Activated effector memory CD4-positive, alpha-beta T cell treated with anti-CD3 and anti-CD28 coated beads, Interleukin-2, amount 50 U/mL, for 16 hours (primary cell): ENCODE measurements around the gene PRIMA1.

Experiments
- DNase-seq: peaks from one replicate; pipeline ENCODE4 v3.0.0-alpha.2; 2020

Gene PRIMA1

DNA sequence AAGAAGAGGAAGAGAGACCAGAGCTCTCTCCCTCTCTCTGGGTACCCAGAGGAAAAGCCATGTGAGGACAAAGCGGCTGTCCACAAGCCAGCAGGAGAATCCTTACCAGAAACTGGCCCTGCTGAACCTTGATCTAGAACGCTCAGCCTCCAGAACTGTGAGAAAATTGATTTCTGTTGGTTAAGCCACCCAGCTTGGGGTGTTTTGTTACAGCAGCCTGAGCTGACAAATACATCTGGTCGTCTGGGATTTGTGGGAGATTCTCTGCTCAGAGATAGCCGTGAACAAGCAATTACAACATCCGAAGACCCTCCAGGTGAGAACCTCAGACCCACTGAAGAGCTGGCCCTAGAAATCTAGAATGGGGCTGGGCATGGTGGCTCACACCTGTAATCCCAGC is 6.5 kb upstream of the PRIMA1 start:
- DNase-seq = no peak

DNA sequence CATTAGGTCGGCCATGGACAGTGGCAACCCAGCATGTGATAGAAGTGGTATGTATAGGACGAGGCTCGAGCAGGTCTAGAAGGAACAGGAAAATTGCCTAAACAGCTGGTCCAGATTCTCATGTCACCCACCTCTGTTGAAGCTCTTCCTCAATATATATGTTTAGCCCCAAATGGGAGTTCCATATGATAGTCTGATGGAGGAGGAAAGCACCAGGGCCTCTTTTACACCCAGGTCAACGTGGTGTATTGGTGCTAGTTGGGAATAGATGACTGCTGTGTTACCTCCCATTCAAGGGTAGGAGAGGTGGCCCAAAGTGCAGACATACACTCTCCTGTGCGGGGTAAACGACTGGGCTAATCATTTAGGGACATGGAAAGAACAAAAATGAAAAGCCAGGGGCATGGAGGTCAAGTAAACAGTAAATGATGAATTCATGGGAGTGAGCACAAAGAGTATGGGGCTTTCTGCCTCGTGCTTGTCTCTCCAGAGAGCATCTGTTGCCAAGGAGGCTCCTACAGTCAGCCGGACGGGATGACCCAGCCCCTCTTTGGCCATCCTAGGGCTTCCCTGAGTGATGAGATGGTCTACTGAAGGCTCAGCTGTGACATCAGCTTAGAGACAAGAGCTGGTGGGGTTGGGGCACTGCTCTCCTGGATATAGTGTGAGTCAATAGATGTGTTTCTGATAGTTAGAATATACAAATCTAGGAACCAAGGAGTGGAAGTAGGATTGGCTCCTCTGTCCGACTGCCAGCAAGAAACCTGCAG is 5.5 kb upstream of the PRIMA1 start:
- no peak for DNase-seq

DNA sequence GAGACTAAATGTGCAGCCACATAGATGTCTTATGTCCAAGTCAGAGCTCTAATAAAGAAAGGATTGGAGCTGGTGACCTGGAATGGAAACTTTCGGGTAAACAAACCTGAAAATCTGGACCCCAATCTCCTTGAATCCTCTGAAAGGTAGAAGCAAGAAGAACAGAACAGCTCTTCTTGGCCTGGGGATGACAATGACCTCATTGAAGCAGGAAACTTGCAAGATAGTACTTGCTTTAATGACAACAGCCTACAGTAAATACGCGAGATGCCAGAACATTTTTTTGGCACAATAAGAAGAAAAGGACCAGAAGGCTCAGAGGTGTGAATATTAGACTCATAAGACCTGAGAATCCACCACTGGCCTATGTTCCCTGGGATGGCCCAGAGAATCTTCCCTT is 4.1 kb upstream of the PRIMA1 start:
- DNase-seq = no peak

DNA sequence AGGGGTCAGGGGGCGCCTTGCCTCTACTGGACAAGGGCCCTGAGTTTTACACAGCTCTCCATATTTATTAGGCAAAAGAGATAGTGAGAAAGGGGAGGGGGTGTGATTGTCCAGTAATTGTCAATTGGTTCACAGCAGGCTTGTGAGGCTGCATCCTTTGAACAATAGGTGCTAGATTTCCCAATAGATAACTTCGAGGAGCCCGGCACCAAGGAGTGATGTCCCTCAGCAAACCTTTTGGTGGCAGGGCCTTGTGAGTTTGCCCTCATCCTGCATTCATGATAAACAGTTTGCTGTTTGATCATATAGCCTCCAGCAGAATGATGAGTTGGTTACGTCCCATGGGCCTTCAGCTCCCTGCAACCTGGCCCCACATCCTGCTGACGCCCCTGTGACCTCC is 2.7 kb upstream of the PRIMA1 start:
- DNase-seq = no peak

DNA sequence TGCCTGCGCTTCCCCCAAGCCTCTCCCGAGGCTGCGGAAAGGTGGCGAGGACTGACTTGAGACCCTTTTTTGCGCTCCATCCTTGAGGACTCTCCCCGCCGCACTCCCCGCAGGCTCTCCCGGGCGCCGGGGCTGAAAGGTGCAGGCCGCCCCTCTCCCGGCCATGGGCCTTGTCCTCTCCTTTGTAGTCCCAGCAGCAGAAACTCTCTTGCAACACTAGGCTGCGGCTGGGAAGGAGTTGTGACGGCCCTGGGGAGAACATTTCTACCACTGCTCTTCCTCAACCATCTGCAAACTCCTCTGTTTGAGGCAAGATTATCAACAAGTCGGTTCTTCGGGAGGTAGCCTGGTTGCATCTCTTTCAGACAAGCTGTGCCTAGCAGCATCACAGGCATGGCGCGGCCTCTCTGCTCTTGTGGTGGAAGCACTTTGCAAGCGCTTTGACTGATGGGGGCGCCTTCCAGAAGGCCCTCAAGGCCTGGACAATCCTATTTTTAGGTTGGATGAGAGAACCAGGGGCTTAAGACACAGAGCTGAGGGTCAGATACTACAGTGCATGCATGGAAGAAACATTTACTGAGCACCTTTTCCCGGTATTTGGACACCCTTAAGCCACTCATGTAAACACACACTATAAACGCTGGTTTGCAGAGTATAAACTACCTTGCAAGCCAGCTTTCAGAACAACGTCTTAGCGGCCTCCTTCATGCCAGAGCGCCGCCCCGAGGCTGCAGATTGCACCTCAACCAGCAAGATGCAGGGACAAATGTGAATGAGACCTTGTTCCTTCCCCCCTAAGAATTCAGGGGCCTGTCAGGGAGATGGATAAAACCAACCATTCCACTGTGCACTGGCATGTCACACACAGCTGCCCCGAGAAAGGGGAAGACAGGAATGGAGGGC is 1.2 kb upstream of the PRIMA1 start:
- DNase-seq = no peak

DNA sequence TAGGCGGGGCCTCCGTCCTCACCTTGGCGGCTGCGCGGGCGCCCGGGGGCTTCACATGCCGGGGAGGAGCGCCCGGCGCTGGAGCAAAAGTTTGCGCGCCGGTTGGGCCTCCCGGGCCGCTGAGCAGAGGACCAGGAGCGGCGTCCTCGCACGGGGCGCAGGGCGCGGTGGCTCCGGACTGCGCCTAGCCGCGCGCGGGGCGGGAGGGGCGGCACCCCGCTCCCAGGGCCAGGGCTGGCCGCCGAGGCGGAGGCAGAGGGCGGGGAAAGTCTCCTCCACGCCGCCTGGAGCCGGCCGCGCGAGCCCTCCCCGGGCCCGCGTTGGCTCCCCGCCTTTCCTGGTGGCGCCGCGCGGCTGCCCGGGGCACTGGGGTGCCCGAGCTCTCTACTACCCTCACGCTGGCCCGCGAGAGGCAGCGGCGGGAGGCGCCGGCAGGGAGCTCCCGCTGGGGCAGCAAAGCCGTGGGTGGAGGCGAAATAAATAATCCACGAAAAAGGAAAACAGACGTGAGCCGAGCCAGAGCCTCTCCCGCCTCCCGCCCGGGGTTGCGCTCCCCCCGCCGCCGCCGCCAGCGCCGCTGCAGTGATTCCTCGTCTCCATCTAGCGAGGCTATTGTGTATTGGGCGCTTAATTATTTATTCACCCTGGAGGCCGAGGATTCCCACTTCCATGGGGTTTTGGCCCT is 400 bp upstream of the PRIMA1 start:
- DNase-seq = no peak

DNA sequence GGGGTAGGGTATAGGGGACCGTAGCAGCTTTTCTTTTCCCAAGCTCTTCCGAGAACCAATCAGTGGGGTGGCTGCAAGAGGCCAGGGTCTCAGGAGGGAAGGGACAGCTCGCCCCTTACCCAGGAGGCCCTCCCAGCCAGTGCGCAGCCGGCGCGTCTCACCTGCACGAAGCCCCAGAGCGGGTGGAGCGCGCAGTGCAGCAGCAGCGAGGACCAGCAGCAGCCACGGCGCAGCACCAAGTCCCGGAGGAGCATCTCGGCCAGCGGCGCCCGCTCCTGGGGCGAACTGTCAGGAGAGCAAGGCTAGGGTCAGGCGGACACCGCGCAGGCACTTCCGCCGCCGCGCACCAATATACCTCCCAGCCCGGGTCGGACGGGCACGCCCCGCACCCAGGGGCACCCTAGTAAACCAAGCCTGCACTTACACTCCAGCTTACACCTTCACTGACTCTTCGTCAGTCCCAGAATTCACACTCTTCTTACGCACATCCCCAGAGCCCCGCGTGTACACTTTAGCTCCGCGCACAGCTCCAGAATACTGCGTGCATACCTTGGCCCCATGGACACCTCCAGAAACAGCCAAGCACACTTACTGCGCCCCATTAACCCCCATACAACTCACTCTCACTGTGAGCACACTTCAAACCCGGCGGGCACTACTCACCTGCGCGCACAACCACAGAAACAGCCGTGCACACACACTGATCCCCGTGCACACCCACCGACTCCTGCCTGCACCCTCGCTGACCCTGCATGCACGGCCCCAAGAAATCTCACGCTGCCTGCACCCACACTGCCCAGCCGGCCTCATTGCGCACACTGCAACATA is 606 bp downstream of the PRIMA1 start:
- DNase-seq = no peak

DNA sequence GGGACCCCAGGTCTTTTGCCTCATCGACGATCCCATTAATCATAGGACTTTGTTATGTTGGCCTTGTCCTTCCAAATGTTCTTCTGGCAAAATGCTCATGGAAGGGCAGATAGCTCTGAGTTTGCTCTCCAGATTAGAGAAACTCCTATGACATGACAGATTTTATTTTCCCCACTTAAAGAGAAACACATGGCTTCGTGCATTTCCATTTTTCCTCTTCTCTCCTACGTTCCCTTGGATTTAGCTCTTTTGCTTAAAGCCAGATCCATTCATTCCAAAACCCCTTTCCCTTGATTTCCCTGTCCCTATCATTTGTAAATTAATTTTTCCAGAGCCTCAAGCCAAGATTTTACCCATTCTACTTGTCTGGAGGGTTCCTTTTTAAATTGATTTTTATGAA is 2.9 kb downstream of the PRIMA1 start:
- no peak for DNase-seq

DNA sequence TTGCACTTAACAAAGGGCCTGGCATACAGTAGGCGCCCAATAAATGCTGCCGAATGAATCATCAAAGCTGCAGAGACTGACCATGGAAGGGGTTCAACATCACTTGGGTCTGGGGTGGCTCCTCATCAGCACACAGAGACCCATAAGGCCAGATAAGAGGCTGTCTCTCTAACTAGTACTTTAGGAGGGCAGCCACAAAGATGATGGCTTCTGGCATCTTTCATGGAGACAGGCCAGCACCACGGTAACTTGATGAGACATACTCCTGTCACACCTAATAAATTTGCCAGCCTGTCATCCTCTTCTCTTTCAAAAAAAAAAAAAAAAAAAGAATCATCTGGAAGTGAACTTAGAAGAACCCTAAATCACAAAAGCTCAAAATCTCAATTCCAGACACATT is 3.4 kb downstream of the PRIMA1 start:
- no peak for DNase-seq

DNA sequence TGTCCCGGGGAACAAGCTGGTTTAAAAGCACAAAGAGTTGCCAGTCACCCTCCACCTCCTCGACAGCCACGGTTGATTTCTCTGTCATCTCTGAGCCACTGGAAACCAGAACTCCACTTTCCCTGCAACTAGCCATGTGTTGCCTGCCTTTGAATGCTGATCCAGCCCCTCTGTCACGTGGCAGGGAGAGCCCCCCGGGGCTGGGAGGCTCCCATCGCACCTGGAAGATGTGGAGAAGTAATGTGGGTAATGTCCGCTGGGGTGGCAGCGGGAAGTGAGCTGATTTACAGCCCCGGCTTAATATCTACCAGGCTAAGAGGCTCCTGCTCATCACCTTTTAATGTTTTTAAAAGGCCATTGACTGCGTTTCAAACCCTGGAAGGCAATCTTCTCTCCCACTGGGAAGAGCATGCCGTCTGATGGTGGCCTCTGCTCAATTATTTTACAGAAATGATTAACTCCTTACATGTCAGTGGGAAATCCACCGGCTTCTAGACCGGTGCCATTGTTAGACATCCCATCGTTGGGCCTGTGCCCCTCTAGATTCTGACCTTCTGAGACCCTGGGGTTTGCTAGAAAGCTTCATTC is 7.4 kb downstream of the PRIMA1 start:
- no peak for DNase-seq

DNA sequence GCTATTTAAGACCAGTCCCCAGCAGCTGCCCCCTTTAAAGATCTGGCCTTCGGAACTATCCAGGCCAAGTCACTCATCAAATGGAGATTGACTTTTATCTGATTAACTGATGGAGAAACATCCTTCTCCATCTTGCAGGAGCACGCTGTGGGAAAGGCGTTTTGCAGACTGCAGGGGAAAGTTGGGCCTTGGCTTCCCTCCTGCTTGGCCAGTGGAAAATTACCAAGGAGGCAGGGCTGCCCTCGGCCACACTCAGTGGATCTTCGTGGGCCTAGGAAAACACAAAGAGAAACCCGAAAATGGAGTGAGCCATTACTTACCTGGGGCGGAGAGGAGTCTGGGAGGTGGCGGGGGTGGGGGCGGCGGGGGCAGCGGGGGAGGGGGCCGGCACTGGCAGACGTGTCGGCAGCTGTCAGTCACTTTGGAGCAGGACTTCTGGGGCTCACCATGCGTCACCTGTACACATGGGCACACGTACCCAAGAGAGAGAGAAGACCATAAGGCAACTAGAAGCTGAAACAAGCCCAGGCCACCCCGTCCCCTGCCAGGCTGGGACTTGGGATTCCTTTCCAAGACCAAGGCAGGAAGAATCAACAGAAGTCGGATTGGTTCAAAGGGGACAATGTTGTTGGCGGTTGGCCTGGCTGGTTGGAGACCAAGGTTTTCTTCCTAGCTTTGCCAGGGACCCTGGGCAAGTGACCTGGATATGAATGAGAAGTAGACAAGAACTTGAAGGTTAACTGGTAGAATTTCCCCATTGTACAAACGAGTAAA is 9.2 kb downstream of the PRIMA1 start:
- DNase-seq = no peak

DNA sequence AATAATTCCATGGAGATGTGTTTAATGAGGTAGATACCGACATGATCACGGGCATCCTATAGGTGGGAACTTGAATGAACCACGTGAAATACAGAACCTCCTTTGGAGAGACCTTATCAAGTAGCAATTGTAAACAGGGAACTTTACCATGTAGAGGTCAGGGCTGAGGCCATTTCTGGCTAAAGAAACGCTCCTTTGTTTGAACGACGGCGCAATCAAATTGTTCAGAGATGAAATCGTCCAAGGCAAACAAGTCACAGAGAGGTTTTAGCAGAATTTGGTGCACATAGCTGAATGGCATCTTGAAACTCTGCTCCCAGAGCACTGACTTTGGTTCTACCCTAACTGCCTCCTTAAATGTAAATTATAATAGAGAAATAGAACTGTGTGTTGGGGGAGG is 9.8 kb downstream of the PRIMA1 start:
- DNase-seq = no peak

DNA sequence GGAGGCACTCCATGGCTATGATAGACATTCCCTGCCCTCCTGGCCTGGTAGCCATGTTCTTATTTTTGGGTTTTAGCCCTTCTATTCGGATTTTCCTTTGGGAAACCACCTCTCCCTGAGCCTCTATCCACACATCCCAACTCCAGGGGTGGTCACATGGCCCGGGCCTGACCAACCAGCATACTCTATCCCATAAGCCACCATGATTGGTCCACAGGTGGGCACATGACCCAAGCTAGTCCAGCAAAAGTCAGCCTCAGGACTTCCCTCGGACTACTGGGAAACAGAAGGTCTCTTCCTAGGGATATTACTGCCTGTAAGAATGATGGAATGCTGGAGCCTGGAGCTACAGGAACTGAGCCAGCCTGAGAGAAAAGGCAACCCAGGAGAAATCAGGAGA is 12.5 kb downstream of the PRIMA1 start:
- DNase-seq = no peak

DNA sequence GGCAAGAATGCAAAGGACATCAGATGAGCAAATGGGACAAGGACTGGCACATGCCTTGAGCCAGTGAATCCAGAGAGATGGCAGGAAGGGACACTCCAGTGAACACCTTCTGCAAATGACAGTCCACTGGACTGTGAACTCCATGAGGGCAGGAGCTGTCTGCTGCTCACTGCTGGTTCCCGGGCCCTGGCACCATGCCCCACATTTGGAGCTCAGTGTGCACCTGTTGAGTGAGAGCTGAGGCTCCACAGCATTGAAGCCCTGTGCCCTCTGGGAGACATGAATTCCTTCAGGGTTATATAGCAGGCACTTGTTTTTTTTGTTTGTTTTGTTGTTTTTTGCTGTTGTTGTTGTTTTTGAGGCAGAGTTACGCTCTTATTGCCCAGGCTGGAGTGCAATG is 13.1 kb downstream of the PRIMA1 start:
- no peak for DNase-seq

DNA sequence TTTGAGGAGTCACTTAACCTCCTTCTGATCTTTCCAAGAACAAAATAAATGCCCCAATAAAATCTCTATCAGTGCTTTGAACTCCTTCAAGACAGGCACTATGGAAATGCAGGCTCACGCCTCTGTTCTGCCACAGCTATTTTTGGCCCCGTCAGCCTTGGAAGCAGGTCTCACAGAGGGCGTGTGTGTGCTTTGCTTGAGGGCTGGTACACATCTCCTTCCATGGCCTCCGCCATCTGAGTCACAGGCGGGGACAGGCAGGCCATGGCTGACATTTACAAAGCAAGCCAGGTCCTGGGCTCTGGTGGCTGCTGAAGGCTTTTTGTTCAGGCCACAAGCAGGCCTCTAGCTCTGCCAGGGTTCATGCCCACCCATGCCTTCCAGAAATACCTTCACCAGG is 16.0 kb downstream of the PRIMA1 start:
- no peak for DNase-seq

DNA sequence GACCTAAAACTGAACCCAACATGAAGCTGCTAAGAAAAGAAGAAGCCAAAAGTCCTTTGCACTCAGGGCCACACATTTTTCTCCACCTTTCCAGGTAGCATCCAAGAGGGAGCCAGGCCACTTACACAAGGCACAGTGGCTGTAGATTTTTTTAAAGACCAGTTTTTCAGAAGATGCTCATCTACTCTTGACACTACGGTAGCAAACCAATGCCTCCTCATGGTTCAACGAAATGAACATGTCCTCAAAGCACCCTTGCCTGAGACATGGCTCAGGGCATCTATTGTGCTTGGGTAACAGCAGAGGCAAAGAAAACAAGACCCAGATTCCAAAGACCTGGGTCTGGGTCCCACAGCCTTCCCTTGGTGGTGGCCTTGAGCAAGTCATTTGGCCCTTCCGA is 22.3 kb downstream of the PRIMA1 start:
- no peak for DNase-seq

DNA sequence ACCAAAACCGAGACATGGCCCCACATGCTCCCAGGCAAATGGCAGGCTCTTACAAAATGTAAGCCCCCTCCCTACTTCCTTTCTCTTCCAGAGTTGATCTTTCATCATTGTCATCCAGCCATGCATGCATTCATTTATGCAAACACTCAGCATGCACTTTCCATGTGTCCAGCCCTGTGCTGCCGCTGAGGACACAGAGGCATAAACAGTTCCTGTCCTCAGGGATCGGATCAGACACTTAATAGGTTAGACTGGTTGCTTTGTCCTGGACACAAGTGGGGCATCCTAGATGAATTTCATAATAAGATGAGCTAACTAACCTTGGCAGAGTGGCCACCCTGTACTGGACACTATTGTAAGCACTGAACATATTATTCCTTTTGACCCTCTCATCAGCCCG is 23.1 kb downstream of the PRIMA1 start:
- DNase-seq = no peak

DNA sequence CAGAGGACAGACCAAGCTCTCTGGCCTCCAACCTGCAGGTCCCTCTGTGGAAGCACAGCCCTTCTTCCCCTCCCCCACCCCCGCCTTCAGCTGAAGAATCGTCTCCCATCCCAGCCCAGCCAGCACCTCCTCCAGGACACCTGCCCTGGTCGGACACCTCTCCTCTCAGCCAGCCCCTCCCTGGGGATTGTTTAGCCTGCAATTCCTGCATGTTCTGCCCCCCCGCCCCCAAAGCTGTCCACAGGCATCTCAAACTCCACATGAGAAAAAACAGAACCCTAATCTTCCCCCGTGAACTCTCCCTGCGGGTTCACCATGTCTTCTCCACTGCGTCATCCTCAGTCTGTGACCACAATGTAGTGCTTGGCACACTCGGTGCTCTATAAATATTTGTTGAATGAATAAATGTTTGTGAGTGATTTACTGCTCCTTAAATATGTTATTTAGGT is 24.1 kb downstream of the PRIMA1 start:
- DNase-seq = no peak

DNA sequence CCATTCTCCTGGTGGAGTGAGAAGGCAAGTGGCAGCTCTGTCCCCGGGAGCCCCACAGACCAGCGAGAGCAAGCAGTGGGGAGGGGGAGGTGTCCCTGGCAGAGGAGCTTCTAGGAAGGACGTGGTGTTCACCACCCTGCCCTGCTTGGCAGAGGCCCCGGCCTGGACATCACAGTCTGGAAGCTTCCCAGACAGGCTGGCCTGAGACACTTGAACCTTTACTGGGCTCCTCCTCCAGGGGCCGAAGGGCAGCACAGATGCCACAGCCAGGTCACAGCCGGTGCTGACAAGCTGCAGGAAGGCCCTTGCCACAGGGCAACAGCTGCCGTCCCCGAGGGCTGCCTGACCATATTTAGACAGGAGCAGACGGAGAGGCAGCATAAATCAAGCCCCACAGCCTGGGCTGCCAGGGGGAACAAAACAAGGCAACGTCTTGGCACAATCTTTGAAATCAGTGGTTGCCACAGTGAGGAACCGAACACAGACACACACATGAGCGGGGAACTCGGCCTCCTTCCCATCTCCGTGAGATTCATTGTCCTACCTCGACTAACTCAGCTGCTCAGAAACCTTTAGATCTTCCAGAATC is 28.5 kb downstream of the PRIMA1 start:
- DNase-seq = no peak

DNA sequence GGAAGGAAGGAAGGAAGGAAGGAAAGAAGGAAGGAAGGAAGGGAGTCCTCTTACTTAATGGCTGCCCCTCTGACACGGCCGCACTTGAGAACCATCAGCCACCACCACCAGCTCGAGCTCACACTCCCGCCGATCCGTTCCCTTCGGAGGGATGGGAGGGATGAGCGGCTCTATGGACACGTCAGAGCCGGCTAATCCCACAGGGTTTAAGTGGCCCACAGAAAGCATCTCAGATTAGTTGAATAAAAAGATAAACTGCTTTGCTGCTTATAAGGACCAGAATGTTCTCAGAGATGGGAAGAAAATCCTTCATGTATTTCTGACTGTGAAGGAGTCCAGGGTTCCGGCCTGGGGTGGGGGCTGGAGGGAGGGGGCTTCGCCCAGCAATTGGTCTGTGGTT is 31.1 kb downstream of the PRIMA1 start:
- DNase-seq = no peak

DNA sequence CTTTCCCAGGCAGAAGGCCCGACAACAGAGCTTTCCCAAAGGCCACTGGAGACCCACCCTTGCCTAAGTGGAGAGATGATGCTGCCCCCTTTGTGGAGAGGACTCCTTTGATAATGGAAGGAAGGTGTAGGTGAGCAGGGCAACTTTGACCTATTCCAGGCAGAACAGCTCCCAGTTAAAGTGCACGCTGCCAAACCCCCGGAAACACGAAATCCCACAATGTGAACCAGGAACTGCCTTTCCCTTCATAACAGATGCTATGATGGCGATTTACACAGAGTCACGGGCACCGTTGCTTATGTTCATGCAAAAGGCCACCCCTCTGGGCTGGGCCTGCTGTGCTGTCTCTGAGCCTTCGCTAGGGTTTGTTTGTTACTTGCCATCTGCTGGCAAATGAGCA is 34.6 kb downstream of the PRIMA1 start:
- DNase-seq = no peak
